HEK293 (cell line): ENCODE measurements around the gene GNLY.

Experiments used
- CTCF ChIA-PET: fragments of 350-600 bp; formaldehyde crosslinking; extraction: SDS; loops from one replicate; lab custom pipeline; 2021; ENCODE audit warnings: antibody characterized with exemption; lab: Yijun Ruan, JAX
- POLR2A ChIA-PET: fragments of 300-600 bp; formaldehyde crosslinking; extraction: SDS; loops from one replicate; lab custom pipeline; 2020; ENCODE audit warnings: antibody characterized with exemption, inconsistent platforms; lab: Yijun Ruan, JAX
- H3K27ac ChIP-seq: fragments of 200-500 bp; sonication (Bioruptor generic); 2 replicates; pipeline ENCODE4 v1.5.1; 2014; ENCODE audit warnings: low read depth, low read length, control low read depth, inconsistent platforms; ENCODE audit errors: extremely low read depth
- H3K36me3 ChIP-seq, 2 experiments: fragments of 200-500 bp in 1 of 2; sonication (Bioruptor generic) in 1 of 2; 1 replicate in 1 of 2; 2 replicates in 1 of 2; pipeline ENCODE4 v1.5.1; 2014 to 2017; ENCODE audit warnings: inconsistent platforms in 2 of 2, low read length in 2 of 2; ENCODE audit not compliant: control insufficient read depth in 2 of 2, insufficient read depth in 1 of 2
- H3K4me1 ChIP-seq: fragments of 200-500 bp; sonication (Bioruptor generic); 2 replicates; pipeline ENCODE4 v1.5.1; 2014; ENCODE audit warnings: mild to moderate bottlenecking, low read length, inconsistent platforms; ENCODE audit not compliant: control insufficient read depth, insufficient read depth
- H3K4me3 ChIP-seq: 2 replicates; pipeline ENCODE4 v1.5.1; 2011; ENCODE audit warnings: low read depth, mild to moderate bottlenecking, control low read depth, low read length, moderate library complexity
- H3K9me3 ChIP-seq: fragments of 200-500 bp; sonication (Bioruptor generic); 2 replicates; pipeline ENCODE4 v1.5.1; 2014; ENCODE audit warnings: low read depth, low read length, inconsistent platforms; ENCODE audit not compliant: control insufficient read depth, insufficient read depth
- EGR2 ChIP-seq: fragments of 450-650 bp; formaldehyde crosslinking; IDR thresholded peaks from 2 replicates; pipeline ENCODE4 v1.5.1; 2016; ENCODE audit warnings: low read depth, missing biosample characterization, missing genetic modification characterization
- FEZF1 ChIP-seq: fragments of 450-650 bp; formaldehyde crosslinking; IDR thresholded peaks from 2 replicates; pipeline ENCODE4 v1.5.1; 2016; ENCODE audit warnings: missing biosample characterization, missing genetic modification characterization
- GFI1B ChIP-seq: fragments of 450-650 bp; formaldehyde crosslinking; IDR thresholded peaks from 2 replicates; pipeline ENCODE4 v1.5.1; 2016; ENCODE audit warnings: missing biosample characterization, missing genetic modification characterization
- KLF8 ChIP-seq: fragments of 450-650 bp; formaldehyde crosslinking; IDR thresholded peaks from 2 replicates; pipeline ENCODE4 v1.5.1; 2016; ENCODE audit warnings: missing biosample characterization, missing genetic modification characterization
- MEIS1 ChIP-seq: sonication (generic); formaldehyde crosslinking; IDR thresholded peaks from 2 replicates; pipeline ENCODE4 v1.8.1; 2022; ENCODE audit warnings: missing genetic modification reagents, mild to moderate bottlenecking, borderline replicate concordance
- SP3 ChIP-seq: fragments of 450-650 bp; formaldehyde crosslinking; IDR thresholded peaks from 2 replicates; pipeline ENCODE4 v1.5.1; 2016; ENCODE audit warnings: missing biosample characterization, missing genetic modification characterization
- SP7 ChIP-seq: fragments of 450-650 bp; formaldehyde crosslinking; IDR thresholded peaks from 2 replicates; pipeline ENCODE4 v1.5.1; 2016; ENCODE audit warnings: missing biosample characterization, missing genetic modification characterization
- ZNF132 ChIP-seq: fragments of 450-650 bp; formaldehyde crosslinking; IDR thresholded peaks from 2 replicates; pipeline ENCODE4 v1.5.1; 2017; ENCODE audit warnings: missing biosample characterization, missing genetic modification characterization, borderline replicate concordance
- ZNF146 ChIP-seq: fragments of 450-650 bp; formaldehyde crosslinking; IDR thresholded peaks from 2 replicates; pipeline ENCODE4 v1.5.1; 2016; ENCODE audit warnings: missing biosample characterization, missing genetic modification characterization
- ZNF248 ChIP-seq: fragments of 450-650 bp; formaldehyde crosslinking; IDR thresholded peaks from 2 replicates; pipeline ENCODE4 v1.5.1; 2017; ENCODE audit warnings: missing biosample characterization, missing genetic modification characterization
- ZNF324 ChIP-seq: fragments of 450-650 bp; formaldehyde crosslinking; IDR thresholded peaks from 2 replicates; pipeline ENCODE4 v1.5.1; 2016; ENCODE audit warnings: missing biosample characterization, missing genetic modification characterization
- ZNF341 ChIP-seq: fragments of 450-650 bp; formaldehyde crosslinking; IDR thresholded peaks from 2 replicates; pipeline ENCODE4; 2016; ENCODE audit warnings: low read depth, missing biosample characterization, missing genetic modification characterization
- ZNF416 ChIP-seq: fragments of 450-650 bp; formaldehyde crosslinking; IDR thresholded peaks from 2 replicates; pipeline ENCODE4 v1.5.1; 2016; ENCODE audit warnings: missing biosample characterization, missing genetic modification characterization
- ZNF423 ChIP-seq: fragments of 450-650 bp; formaldehyde crosslinking; IDR thresholded peaks from 2 replicates; pipeline ENCODE4 v1.5.1; 2016; ENCODE audit warnings: missing biosample characterization, missing genetic modification characterization
- ZNF529 ChIP-seq: fragments of 450-650 bp; formaldehyde crosslinking; IDR thresholded peaks from 2 replicates; pipeline ENCODE4 v1.5.1; 2017; ENCODE audit warnings: missing genetic modification characterization, missing biosample characterization; ENCODE audit not compliant: insufficient replicate concordance
- ZNF548 ChIP-seq: fragments of 450-650 bp; formaldehyde crosslinking; IDR thresholded peaks from 2 replicates; pipeline ENCODE4 v1.5.1; 2016; ENCODE audit warnings: missing biosample characterization, missing genetic modification characterization
- ZNF558 ChIP-seq: fragments of 450-650 bp; formaldehyde crosslinking; IDR thresholded peaks from 2 replicates; pipeline ENCODE4 v1.5.1; 2016; ENCODE audit warnings: missing biosample characterization, missing genetic modification characterization
- ZNF561 ChIP-seq: fragments of 450-650 bp; IDR thresholded peaks from 2 replicates; pipeline ENCODE4 v1.5.1; 2018; ENCODE audit warnings: missing biosample characterization, missing genetic modification characterization, borderline replicate concordance
- ZNF623 ChIP-seq: fragments of 450-650 bp; formaldehyde crosslinking; IDR thresholded peaks from 2 replicates; pipeline ENCODE4 v1.5.1; 2016; ENCODE audit warnings: missing biosample characterization, missing genetic modification characterization
- ZNF629 ChIP-seq: fragments of 450-650 bp; formaldehyde crosslinking; IDR thresholded peaks from 2 replicates; pipeline ENCODE4 v1.5.1; 2017; ENCODE audit warnings: missing biosample characterization, missing genetic modification characterization
- ZNF664 ChIP-seq: fragments of 450-650 bp; formaldehyde crosslinking; IDR thresholded peaks from 2 replicates; pipeline ENCODE4 v1.5.1; 2016; ENCODE audit warnings: missing biosample characterization, missing genetic modification characterization
- ZNF768 ChIP-seq: fragments of 450-650 bp; formaldehyde crosslinking; IDR thresholded peaks from 2 replicates; pipeline ENCODE4 v1.5.1; 2018; ENCODE audit warnings: missing biosample characterization, mild to moderate bottlenecking, missing genetic modification characterization
- ZNF777 ChIP-seq: fragments of 450-650 bp; formaldehyde crosslinking; IDR thresholded peaks from 2 replicates; pipeline ENCODE4 v1.5.1; 2017; ENCODE audit warnings: missing biosample characterization, missing genetic modification characterization, borderline replicate concordance
- ZNF843 ChIP-seq: fragments of 450-650 bp; formaldehyde crosslinking; IDR thresholded peaks from 2 replicates; pipeline ENCODE4 v1.5.1; 2016; ENCODE audit warnings: missing biosample characterization, missing genetic modification characterization
- ZXDB ChIP-seq: fragments of 450-650 bp; formaldehyde crosslinking; IDR thresholded peaks from 2 replicates; pipeline ENCODE4 v1.5.1; 2016; ENCODE audit warnings: missing biosample characterization, missing genetic modification characterization
- TF ChIP-seq, protein P1 (sequence below): fragments of 450-650 bp; formaldehyde crosslinking; conservative IDR thresholded peaks from 2 replicates; pipeline ENCODE4 v1.5.1; 2016; ENCODE audit warnings: low read depth, missing biosample characterization, missing genetic modification characterization
- TF ChIP-seq, protein P2 (sequence below): fragments of 450-650 bp; formaldehyde crosslinking; IDR thresholded peaks from 2 replicates; pipeline ENCODE4 v1.5.1; 2016; ENCODE audit warnings: missing biosample characterization, missing genetic modification characterization
- TF ChIP-seq, protein P3 (sequence below): fragments of 450-650 bp; formaldehyde crosslinking; IDR thresholded peaks from 2 replicates; pipeline ENCODE4 v1.5.1; 2016; ENCODE audit warnings: missing biosample characterization, missing genetic modification characterization
- TF ChIP-seq, protein P4 (sequence below): fragments of 450-650 bp; formaldehyde crosslinking; IDR thresholded peaks from 2 replicates; pipeline ENCODE4 v1.5.1; 2017; ENCODE audit warnings: missing biosample characterization, missing genetic modification characterization
- TF ChIP-seq, protein P5 (sequence below): fragments of 450-650 bp; formaldehyde crosslinking; IDR thresholded peaks from 2 replicates; pipeline ENCODE4 v1.5.1; 2016; ENCODE audit warnings: missing biosample characterization, missing genetic modification characterization

The GNLY gene

DNA sequence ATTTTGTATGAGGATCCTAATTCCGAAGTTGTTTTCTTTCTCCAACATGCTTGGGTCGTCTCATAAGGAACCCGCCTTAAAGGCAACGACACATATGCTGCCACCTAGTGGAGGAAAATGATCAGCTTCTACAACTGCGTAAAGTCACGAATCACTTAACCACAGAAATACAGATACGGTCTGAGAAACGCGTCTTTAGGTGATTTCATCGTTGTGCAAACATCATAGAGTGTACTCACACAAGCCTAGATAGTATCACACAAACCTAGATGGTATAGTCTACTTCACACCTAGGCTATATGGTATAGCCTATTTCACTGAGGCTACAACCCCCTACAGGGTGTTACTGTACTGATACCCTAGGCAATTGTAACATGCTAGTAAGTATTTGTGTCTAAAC, 13.1 kb downstream of the GNLY start:
- no peaks in the 10 kb centered on the region for H3K4me1 ChIP-seq
- H3K4me3 ChIP-seq, result no peak overlapping the region
- CTCF ChIA-PET, result interaction anchor here (0.7 to 7.1 kb wide), 27 partner anchors 9 to 318 kb away, joined by 3 to 54 read pairs (median 5); partner anchors contain the start of gene GNLY
- POLR2A ChIA-PET, result no interaction called here
- no peaks in the 10 kb centered on the region for H3K9me3 ChIP-seq
- H3K27ac ChIP-seq, result no peak overlapping the region
- H3K36me3 ChIP-seq, result no peaks in the 10 kb centered on the region
- TF ChIP-seq ZNF324 (tag by site-specific recombination) (0 out of 2 replicates have a peak, but pooled peaks have one; percentile 60), ZXDB (peak; percentile 46; the same call in 1 of the 2 replicates), ZNF777 (no peak), MEIS1 (CRISPR knock-in tag) (no peak), FEZF1 (no peak), ZNF561 (tag by site-specific recombination) (no peak), ZNF768 (tag by site-specific recombination) (no peak), ZNF664 (tag by site-specific recombination) (no peak), ZNF843 (tag by site-specific recombination) (no peak), ZNF248 (tag by site-specific recombination) (peak; percentile 65; the same call in 1 of the 2 replicates), GFI1B (tag by site-specific recombination) (no peak), ZNF623 (tag by site-specific recombination) (no peak), EGR2 (tag by site-specific recombination) (no peak), ZNF132 (tag by site-specific recombination) (no peak), ZNF529 (tag by site-specific recombination) (no peak), ZNF558 (tag by site-specific recombination) (no peak), ZNF416 (tag by site-specific recombination) (no peak), ZNF423 (tag by site-specific recombination) (no peak), SP7 (peak; percentile 79), ZNF146 (tag by site-specific recombination) (no peak), ZNF629 (tag by site-specific recombination) (peak; percentile 69), KLF8 (tag by site-specific recombination) (peak; percentile 74), SP3 (peak; percentile 54), ZNF341 (no peak), ZNF548 (no peak)
- TF ChIP-seq, protein P1, sequence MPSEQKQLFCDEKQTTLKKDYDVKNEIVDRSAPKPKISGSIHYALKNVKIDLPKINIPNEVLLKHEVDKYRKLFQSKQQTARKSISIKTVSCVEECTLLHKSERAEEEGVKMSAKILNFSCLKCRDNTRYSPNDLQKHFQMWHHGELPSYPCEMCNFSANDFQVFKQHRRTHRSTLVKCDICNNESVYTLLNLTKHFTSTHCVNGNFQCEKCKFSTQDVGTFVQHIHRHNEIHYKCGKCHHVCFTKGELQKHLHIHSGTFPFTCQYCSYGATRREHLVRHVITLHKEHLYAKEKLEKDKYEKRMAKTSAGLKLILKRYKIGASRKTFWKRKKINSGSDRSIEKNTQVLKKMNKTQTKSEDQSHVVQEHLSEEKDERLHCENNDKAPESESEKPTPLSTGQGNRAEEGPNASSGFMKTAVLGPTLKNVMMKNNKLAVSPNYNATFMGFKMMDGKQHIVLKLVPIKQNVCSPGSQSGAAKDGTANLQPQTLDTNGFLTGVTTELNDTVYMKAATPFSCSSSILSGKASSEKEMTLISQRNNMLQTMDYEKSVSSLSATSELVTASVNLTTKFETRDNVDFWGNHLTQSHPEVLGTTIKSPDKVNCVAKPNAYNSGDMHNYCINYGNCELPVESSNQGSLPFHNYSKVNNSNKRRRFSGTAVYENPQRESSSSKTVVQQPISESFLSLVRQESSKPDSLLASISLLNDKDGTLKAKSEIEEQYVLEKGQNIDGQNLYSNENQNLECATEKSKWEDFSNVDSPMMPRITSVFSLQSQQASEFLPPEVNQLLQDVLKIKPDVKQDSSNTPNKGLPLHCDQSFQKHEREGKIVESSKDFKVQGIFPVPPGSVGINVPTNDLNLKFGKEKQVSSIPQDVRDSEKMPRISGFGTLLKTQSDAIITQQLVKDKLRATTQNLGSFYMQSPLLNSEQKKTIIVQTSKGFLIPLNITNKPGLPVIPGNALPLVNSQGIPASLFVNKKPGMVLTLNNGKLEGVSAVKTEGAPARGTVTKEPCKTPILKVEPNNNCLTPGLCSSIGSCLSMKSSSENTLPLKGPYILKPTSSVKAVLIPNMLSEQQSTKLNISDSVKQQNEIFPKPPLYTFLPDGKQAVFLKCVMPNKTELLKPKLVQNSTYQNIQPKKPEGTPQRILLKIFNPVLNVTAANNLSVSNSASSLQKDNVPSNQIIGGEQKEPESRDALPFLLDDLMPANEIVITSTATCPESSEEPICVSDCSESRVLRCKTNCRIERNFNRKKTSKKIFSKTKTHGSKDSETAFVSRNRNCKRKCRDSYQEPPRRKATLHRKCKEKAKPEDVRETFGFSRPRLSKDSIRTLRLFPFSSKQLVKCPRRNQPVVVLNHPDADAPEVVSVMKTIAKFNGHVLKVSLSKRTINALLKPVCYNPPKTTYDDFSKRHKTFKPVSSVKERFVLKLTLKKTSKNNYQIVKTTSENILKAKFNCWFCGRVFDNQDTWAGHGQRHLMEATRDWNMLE (tag by site-specific recombination), result 0 out of 2 replicates have a peak, but pooled peaks have one; percentile 30
- TF ChIP-seq, protein P2, sequence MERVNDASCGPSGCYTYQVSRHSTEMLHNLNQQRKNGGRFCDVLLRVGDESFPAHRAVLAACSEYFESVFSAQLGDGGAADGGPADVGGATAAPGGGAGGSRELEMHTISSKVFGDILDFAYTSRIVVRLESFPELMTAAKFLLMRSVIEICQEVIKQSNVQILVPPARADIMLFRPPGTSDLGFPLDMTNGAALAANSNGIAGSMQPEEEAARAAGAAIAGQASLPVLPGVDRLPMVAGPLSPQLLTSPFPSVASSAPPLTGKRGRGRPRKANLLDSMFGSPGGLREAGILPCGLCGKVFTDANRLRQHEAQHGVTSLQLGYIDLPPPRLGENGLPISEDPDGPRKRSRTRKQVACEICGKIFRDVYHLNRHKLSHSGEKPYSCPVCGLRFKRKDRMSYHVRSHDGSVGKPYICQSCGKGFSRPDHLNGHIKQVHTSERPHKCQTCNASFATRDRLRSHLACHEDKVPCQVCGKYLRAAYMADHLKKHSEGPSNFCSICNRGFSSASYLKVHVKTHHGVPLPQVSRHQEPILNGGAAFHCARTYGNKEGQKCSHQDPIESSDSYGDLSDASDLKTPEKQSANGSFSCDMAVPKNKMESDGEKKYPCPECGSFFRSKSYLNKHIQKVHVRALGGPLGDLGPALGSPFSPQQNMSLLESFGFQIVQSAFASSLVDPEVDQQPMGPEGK (tag by site-specific recombination), result no peak
- TF ChIP-seq, protein P3, sequence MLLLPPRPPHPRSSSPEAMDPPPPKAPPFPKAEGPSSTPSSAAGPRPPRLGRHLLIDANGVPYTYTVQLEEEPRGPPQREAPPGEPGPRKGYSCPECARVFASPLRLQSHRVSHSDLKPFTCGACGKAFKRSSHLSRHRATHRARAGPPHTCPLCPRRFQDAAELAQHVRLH (tag by site-specific recombination), result 0 out of 2 replicates have a peak, but pooled peaks have one; percentile 66
- TF ChIP-seq, protein P4, sequence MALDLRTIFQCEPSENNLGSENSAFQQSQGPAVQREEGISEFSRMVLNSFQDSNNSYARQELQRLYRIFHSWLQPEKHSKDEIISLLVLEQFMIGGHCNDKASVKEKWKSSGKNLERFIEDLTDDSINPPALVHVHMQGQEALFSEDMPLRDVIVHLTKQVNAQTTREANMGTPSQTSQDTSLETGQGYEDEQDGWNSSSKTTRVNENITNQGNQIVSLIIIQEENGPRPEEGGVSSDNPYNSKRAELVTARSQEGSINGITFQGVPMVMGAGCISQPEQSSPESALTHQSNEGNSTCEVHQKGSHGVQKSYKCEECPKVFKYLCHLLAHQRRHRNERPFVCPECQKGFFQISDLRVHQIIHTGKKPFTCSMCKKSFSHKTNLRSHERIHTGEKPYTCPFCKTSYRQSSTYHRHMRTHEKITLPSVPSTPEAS (tag by site-specific recombination), result no peak
- TF ChIP-seq, protein P5, sequence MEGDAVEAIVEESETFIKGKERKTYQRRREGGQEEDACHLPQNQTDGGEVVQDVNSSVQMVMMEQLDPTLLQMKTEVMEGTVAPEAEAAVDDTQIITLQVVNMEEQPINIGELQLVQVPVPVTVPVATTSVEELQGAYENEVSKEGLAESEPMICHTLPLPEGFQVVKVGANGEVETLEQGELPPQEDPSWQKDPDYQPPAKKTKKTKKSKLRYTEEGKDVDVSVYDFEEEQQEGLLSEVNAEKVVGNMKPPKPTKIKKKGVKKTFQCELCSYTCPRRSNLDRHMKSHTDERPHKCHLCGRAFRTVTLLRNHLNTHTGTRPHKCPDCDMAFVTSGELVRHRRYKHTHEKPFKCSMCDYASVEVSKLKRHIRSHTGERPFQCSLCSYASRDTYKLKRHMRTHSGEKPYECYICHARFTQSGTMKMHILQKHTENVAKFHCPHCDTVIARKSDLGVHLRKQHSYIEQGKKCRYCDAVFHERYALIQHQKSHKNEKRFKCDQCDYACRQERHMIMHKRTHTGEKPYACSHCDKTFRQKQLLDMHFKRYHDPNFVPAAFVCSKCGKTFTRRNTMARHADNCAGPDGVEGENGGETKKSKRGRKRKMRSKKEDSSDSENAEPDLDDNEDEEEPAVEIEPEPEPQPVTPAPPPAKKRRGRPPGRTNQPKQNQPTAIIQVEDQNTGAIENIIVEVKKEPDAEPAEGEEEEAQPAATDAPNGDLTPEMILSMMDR (tag by site-specific recombination), result peak; percentile 80
